ENCODE data around the gene OPHN1. TPM values are rescaled to one million over a fixed set of nuclear protein-coding genes. Genes with fewer than 3 reads are reported as not detected.
A peak's percentile ranks its signal among the peaks of the same experiment; 100 is the strongest.

Gene OPHN1
- total and polyA plus RNA-seq, 7 donors = 0.92 to 19.4 (median 6.9) TPM

DNA sequence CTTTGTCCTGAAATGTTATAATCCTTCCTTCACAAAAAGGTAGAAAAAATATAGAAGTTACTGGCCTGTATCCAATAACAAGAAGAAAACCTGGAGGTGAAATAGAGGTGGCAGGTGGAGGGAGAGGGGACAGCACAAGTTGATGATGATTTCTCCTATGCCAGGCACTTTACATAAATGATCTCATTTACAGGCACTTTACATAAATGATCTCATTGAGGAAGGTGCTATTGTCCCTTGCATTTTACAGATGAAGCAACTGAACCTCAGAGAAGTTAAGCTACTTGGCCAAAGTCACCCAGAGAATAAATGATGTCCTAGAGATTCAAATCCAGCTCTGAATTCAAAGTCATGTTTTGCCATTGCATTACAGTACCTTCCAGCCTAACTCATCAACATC is 7.1 kb upstream of the OPHN1 start:
- Histone ChIP-seq H3K9me3 (no peaks in the 10 kb centered on the region), H3K27me3 (no peaks in the 10 kb centered on the region), H3K4me1 (peaks cover 0 to 17% (median 14%) of the 10 kb centered on the region in 4 donors), H3K27ac (peak overlapping the region in 3 of 4 donors; percentile 39 to 61 (median 57)), H3K4me3 (no peak overlapping the region), H3K36me3 (no peaks in the 10 kb centered on the region)
- TF ChIP-seq POLR2A (IDR thresholded peaks at IDR 0.05) = no peak
- no peak for TF ChIP-seq EP300 (IDR thresholded peaks at IDR 0.05)
- TF ChIP-seq POLR2AphosphoS5 (IDR thresholded peaks at IDR 0.05) = no peak
- intact Hi-C loops (cut with DNase I) = no loop called here
- no peak for DNase-seq

DNA sequence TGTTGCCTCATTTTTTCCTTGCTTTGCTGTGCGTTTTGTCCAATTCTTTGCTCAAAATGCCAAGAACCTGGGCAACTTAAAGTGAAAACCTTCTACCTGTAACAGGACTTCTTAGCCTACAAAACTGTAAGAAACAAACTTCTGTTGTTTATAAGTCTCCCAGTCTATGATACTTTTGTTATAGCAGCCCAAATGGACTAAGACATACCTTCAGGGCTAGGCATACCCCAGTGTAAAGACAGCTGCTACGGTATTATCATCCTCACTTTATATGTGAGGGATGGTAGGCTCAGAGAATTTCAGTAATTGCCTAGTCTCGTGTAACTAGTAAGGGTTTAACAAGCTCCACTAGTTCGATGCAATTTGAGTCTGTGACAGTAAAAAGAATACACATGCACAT is 6.0 kb upstream of the OPHN1 start:
- Histone ChIP-seq H3K9me3 (no peaks in the 10 kb centered on the region), H3K27ac (no peak overlapping the region), H3K4me3 (no peak overlapping the region), H3K27me3 (no peaks in the 10 kb centered on the region), H3K36me3 (no peaks in the 10 kb centered on the region), H3K4me1 (peaks cover 0 to 19% (median 15%) of the 10 kb centered on the region in 4 donors)
- no peak for DNase-seq
- TF ChIP-seq POLR2A (IDR thresholded peaks at IDR 0.05) = no peak
- no peak for TF ChIP-seq EP300 (IDR thresholded peaks at IDR 0.05)
- TF ChIP-seq, protein P1, sequence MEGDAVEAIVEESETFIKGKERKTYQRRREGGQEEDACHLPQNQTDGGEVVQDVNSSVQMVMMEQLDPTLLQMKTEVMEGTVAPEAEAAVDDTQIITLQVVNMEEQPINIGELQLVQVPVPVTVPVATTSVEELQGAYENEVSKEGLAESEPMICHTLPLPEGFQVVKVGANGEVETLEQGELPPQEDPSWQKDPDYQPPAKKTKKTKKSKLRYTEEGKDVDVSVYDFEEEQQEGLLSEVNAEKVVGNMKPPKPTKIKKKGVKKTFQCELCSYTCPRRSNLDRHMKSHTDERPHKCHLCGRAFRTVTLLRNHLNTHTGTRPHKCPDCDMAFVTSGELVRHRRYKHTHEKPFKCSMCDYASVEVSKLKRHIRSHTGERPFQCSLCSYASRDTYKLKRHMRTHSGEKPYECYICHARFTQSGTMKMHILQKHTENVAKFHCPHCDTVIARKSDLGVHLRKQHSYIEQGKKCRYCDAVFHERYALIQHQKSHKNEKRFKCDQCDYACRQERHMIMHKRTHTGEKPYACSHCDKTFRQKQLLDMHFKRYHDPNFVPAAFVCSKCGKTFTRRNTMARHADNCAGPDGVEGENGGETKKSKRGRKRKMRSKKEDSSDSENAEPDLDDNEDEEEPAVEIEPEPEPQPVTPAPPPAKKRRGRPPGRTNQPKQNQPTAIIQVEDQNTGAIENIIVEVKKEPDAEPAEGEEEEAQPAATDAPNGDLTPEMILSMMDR (IDR thresholded peaks at IDR 0.05) = no peak
- TF ChIP-seq POLR2AphosphoS5 (IDR thresholded peaks at IDR 0.05) = no peak
- intact Hi-C loops (cut with DNase I) = no loop called here
- 86 to 93% methylated on average over 4 of the region's 4 CpGs for WGBS, 2 donors

DNA sequence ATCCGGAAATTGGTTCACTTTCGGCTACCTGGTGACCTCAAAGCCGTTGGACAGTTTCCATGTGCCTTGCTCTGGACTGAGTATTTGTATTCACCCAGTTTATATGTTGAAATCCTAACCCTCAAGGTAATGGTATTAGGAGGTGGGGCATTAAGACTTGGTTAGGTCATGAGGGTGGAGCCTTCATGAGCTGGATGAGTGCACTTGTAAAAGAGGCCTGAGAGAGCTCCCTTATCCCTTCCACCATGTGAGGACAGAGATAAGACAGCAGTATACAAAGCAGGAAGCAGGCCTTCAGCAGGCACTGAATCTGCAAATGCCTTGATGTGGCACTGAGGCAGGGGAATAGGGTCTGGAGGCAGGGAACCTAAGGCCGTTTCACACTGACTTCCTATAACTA is 5.3 kb upstream of the OPHN1 start:
- TF ChIP-seq EP300 (IDR thresholded peaks at IDR 0.05) (no peak), POLR2AphosphoS5 (IDR thresholded peaks at IDR 0.05) (no peak), POLR2A (IDR thresholded peaks at IDR 0.05) (no peak)
- TF ChIP-seq, protein P1 (IDR thresholded peaks at IDR 0.05) = no peak
- intact Hi-C loops (cut with DNase I) = no loop called here
- DNase-seq = no peak
- 93 to 94% methylated on average over 4 of the region's 4 CpGs for WGBS, 2 donors
- Histone ChIP-seq H3K4me1 (peaks cover 0 to 19% (median 15%) of the 10 kb centered on the region in 4 donors), H3K27ac (no peak overlapping the region), H3K9me3 (no peaks in the 10 kb centered on the region), H3K4me3 (no peak overlapping the region), H3K36me3 (no peaks in the 10 kb centered on the region), H3K27me3 (no peaks in the 10 kb centered on the region)

DNA sequence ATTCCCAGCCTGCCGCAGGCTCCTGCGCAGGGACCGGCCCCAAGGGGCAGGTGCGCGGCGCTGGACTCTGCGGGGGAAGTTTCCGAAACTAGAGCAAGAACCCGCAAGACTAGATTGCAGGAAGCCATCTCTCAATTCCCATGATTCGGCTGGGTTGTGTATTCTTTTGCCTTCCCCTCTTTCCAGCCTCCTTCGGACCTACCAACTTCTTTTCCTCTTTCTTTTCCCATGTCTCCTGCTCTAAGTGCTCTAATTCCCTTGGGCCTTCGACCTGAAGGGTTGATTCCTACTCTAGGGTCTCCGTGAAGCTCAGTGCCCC is 645 bp upstream of the OPHN1 start:
- peak overlapping the region; percentile 35 to 64 (median 62) for H3K4me3 ChIP-seq
- no peak for DNase-seq
- H3K4me1 ChIP-seq = peaks cover 0 to 16% (median 4%) of the 10 kb centered on the region in 4 donors
- H3K9me3 ChIP-seq = no peaks in the 10 kb centered on the region
- TF ChIP-seq POLR2AphosphoS5 (IDR thresholded peaks at IDR 0.05) (peak in 3 of 4 donors; percentile 20 to 74 (median 67)), EP300 (IDR thresholded peaks at IDR 0.05) (no peak), POLR2A (IDR thresholded peaks at IDR 0.05) (peak in 1 of 2 donors; percentile 21)
- peak overlapping the region; percentile 82 to 85 (median 83) for H3K27ac ChIP-seq
- no peaks in the 10 kb centered on the region for H3K36me3 ChIP-seq
- no peaks in the 10 kb centered on the region for H3K27me3 ChIP-seq
- intact Hi-C loops (cut with DNase I) = no loop called here
- 2 to 3% methylated on average over 13 of the region's 13 CpGs for WGBS, 2 donors

DNA sequence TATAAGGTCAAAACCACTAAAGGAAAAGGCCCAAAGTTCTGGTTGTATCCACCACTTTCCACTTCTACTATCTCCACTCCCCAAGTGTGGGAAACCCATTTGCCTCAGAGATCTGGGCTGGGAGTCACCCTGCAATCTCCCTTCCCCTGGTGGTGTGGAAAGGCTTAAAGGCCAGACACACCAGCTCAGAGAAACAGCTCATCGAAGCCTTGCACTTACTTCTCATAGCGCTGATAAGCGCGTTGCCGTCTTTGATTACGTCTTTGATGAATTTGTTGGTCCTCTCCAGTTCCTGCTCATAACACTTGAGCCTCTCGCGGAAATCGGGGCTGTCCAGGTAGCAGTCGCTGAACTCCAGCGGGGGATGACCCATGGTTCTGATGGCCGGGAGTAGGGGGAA is 647 bp downstream of the OPHN1 start:
- Histone ChIP-seq H3K27me3 (no peaks in the 10 kb centered on the region), H3K4me3 (peak overlapping the region; percentile 35 to 64 (median 62)), H3K27ac (peak overlapping the region; percentile 82 to 85 (median 83)), H3K4me1 (peaks cover 0 to 16% (median 4%) of the 10 kb centered on the region in 4 donors), H3K9me3 (no peaks in the 10 kb centered on the region), H3K36me3 (no peaks in the 10 kb centered on the region)
- 5 to 22% methylated on average over 12 of the region's 12 CpGs for WGBS, 2 donors
- intact Hi-C loops (cut with DNase I) = no loop called here
- DNase-seq = no peak
- TF ChIP-seq POLR2A (IDR thresholded peaks at IDR 0.05) (no peak), POLR2AphosphoS5 (IDR thresholded peaks at IDR 0.05) (no peak), EP300 (IDR thresholded peaks at IDR 0.05) (no peak)
- TF ChIP-seq, protein P1 (IDR thresholded peaks at IDR 0.05) = no peak

DNA sequence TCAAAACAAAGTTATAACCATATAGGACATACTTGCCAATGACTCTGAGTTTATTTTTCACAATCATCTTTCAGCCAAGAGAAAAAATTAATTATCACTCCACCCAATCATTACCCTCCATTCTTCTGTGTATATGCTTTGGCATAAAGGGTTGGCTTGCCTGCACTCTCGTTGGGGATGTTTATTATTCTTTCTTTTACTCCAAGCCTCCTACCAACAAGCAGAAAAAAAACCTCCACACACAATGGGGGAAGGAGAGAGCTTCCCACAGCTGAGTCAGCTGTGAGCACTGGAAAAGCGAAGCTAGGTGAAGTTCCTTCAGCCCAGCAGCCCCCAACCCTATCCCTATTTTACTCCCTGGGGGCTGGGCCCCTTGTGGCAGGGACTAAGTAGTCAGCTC is 1.5 kb downstream of the OPHN1 start:
- no peaks in the 10 kb centered on the region for H3K27me3 ChIP-seq
- H3K36me3 ChIP-seq = no peaks in the 10 kb centered on the region
- WGBS, 2 donors = 51 to 64% methylated on average over 2 of the region's 2 CpGs
- H3K27ac ChIP-seq = no peak overlapping the region
- intact Hi-C loops (cut with DNase I) = no loop called here
- peak overlapping the region in 1 of 4 donors; percentile 62 for H3K4me3 ChIP-seq
- TF ChIP-seq POLR2AphosphoS5 (IDR thresholded peaks at IDR 0.05) (no peak), EP300 (IDR thresholded peaks at IDR 0.05) (no peak), POLR2A (IDR thresholded peaks at IDR 0.05) (no peak)
- TF ChIP-seq, protein P1 (IDR thresholded peaks at IDR 0.05) = no peak
- H3K9me3 ChIP-seq = no peaks in the 10 kb centered on the region
- DNase-seq = no peak
- peaks cover 0 to 16% (median 4%) of the 10 kb centered on the region in 4 donors for H3K4me1 ChIP-seq
